HG03460 (cell line): ENCODE results near the gene CLEC18A.
"Not testable (repeated sequence)": the region's sequence is repeated elsewhere in the genome, so short reads cannot be mapped to it uniquely, and the experiment has no call there.

Source experiments
- ATAC-seq: cut with Tn5 transposase; IDR thresholded peaks from one replicate; pipeline ENCODE4 v1.9.1; 2021; ENCODE audit not compliant: unreplicated experiment

CLEC18A gene

GRCh38 chr16:69951672-69952031 lies 518 bp downstream of the CLEC18A start:
- not testable (repeated sequence) for ATAC-seq

- ATAC-seq, result not testable (repeated sequence)
Observed at GRCh38 chr16:69952116-69952515, 982 bp downstream of the CLEC18A start.

GRCh38 chr16:69952572-69953355 lies 1.6 kb downstream of the CLEC18A start:
- ATAC-seq, result not testable (repeated sequence)

GRCh38 chr16:69954241-69954640 lies 3.1 kb downstream of the CLEC18A start:
- not testable (repeated sequence) for ATAC-seq

- not testable (repeated sequence) for ATAC-seq
Observed at GRCh38 chr16:69963312-69963711, 12.2 kb downstream of the CLEC18A start.

GRCh38 chr16:69964960-69965660 lies 14.0 kb downstream of the CLEC18A start:
- not testable (repeated sequence) for ATAC-seq

GRCh38 chr16:69965661-69966054 lies 14.5 kb downstream of the CLEC18A start:
- ATAC-seq, result not testable (repeated sequence)

GRCh38 chr16:69967688-69968087 lies 16.6 kb downstream of the CLEC18A start:
- ATAC-seq, result not testable (repeated sequence)

GRCh38 chr16:69968125-69968524 lies 17.0 kb downstream of the CLEC18A start:
- not testable (repeated sequence) for ATAC-seq

- ATAC-seq, result not testable (repeated sequence)
Observed at GRCh38 chr16:69969657-69970056, 18.5 kb downstream of the CLEC18A start.

GRCh38 chr16:69972120-69972519 lies 21.0 kb downstream of the CLEC18A start:
- not testable (repeated sequence) for ATAC-seq

- ATAC-seq, result not testable (repeated sequence)
Observed at GRCh38 chr16:69972935-69973334, 21.8 kb downstream of the CLEC18A start.

- not testable (repeated sequence) for ATAC-seq
Observed at GRCh38 chr16:69985196-69985595, 34.1 kb downstream of the CLEC18A start.

GRCh38 chr16:69997956-69998355 lies 46.8 kb downstream of the CLEC18A start:
- ATAC-seq, result not testable (repeated sequence)

- ATAC-seq, result not testable (repeated sequence)
Observed at GRCh38 chr16:69999801-70000200, 48.7 kb downstream of the CLEC18A start.

GRCh38 chr16:70003511-70003910 lies 52.4 kb downstream of the CLEC18A start:
- not testable (repeated sequence) for ATAC-seq

- not testable (repeated sequence) for ATAC-seq
Observed at GRCh38 chr16:70008604-70009003, 57.5 kb downstream of the CLEC18A start.

- not testable (repeated sequence) for ATAC-seq
Observed at GRCh38 chr16:70010615-70011014, 59.5 kb downstream of the CLEC18A start.

GRCh38 chr16:70011120-70011519 lies 60.0 kb downstream of the CLEC18A start:
- ATAC-seq, result not testable (repeated sequence)

- not testable (repeated sequence) for ATAC-seq
Observed at GRCh38 chr16:70012354-70012753, 61.2 kb downstream of the CLEC18A start.

GRCh38 chr16:70012951-70013350 lies 61.8 kb downstream of the CLEC18A start:
- ATAC-seq, result not testable (repeated sequence)
